ENCODE measurements around the gene AMIGO3.

- no peak for TF ChIP-seq RAD21 (IDR thresholded peaks at IDR 0.05; ENCODE audit: low read depth)
- TF ChIP-seq ZBTB7A (IDR thresholded peaks at IDR 0.05; ENCODE audit: low read depth) = no peak
- no peak for TF ChIP-seq TCF12 (IDR thresholded peaks at IDR 0.05; ENCODE audit: low read depth)
- TF ChIP-seq EP300 (IDR thresholded peaks at IDR 0.05; ENCODE audit: borderline replicate concordance) = no peak
- no peak for TF ChIP-seq CEBPB (IDR thresholded peaks at IDR 0.05)
These were observed 44.9 kb downstream of the AMIGO3 start for GRCh38 chr3:49674497-49674983.

All from Ishikawa (cell line).